Subcutaneous abdominal adipose tissue (tissue), 5 donors: ENCODE data around the gene PSMB9.

Experiments used
- H3K27ac ChIP-seq: one replicate; pipeline ENCODE4 v1.7.0; 2013; ENCODE audit warnings: low read depth, mild to moderate bottlenecking, inconsistent platforms, low read length, moderate library complexity
- H3K27me3 ChIP-seq, 5 donors: one replicate each; pipeline ENCODE4 v1.7.0; 2013; ENCODE audit warnings: low read length in 5 of 5, inconsistent platforms in 1 of 5; ENCODE audit not compliant: control insufficient read depth in 5 of 5, insufficient read depth in 4 of 5
- H3K36me3 ChIP-seq, 5 donors: one replicate each; pipeline ENCODE4 v1.7.0; 2013; ENCODE audit warnings: low read length in 5 of 5; ENCODE audit not compliant: control insufficient read depth in 5 of 5, insufficient read depth in 5 of 5
- H3K4me1 ChIP-seq, 5 donors: one replicate each; pipeline ENCODE4 v1.7.0; 2013; ENCODE audit warnings: low read length in 5 of 5, mild to moderate bottlenecking in 3 of 5, moderate library complexity in 1 of 5; ENCODE audit not compliant: control insufficient read depth in 5 of 5, insufficient read depth in 5 of 5
- H3K4me3 ChIP-seq, 5 donors: one replicate each; pipeline ENCODE4 v1.7.0; 2013; ENCODE audit warnings: low read length in 5 of 5, low read depth in 1 of 5
- H3K9ac ChIP-seq, 5 donors: one replicate each; pipeline ENCODE4 v1.7.0; 2013; ENCODE audit warnings: low read length in 5 of 5, mild to moderate bottlenecking in 4 of 5, moderate library complexity in 3 of 5
- H3K9me3 ChIP-seq, 5 donors: one replicate each; pipeline ENCODE4 v1.7.0; 2013; ENCODE audit warnings: low read length in 5 of 5; ENCODE audit not compliant: control insufficient read depth in 5 of 5
- donor health status: healthy.
- donor health status: healthy.
- donor health status: healthy.
- donor health status: healthy.
- donor health status: healthy.

The PSMB9 gene

DNA sequence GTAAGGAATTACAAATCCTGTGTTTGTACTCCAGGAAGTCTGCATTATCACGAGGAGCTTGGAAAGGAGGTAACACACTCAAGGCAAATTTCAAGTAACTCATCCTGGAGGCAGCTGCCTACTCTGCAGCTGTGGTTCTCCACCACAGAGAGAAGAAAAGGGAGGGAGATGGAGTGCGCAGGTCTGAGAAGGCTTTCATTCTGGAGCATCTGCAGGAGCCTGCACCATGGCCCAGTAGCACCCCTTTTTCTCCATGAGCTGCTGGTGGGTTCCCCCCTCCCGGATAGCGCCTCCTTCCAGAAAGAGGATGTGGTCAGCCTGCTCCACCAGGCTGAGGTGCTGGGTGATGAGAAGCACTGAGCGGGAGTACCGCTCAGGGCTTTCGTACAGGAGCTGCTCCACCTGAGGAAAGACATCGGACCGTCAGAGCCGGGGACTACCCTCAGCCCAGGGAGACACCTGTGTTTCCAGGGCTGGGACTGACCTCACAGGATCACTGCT is 8.6 kb upstream of the PSMB9 start:
- Histone ChIP-seq H3K9ac (no peak overlapping the region), H3K27me3 (no peaks in the 10 kb centered on the region), H3K4me3 (peak overlapping the region in 4 of 5 donors; percentile 27 to 94 (median 84)), H3K36me3 (peaks cover 5 to 70% (median 58%) of the 10 kb centered on the region in 5 donors), H3K9me3 (no peaks in the 10 kb centered on the region), H3K4me1 (peaks cover 0 to 63% (median 34%) of the 10 kb centered on the region in 5 donors), H3K27ac (peak overlapping the region; percentile 96)

- H3K27ac ChIP-seq, result no peak overlapping the region
- no peaks in the 10 kb centered on the region for H3K9me3 ChIP-seq
- H3K27me3 ChIP-seq, result no peaks in the 10 kb centered on the region
- H3K4me3 ChIP-seq, result no peak overlapping the region
- H3K36me3 ChIP-seq, result peaks cover 5 to 70% (median 58%) of the 10 kb centered on the region in 5 donors
- H3K4me1 ChIP-seq, result peaks cover 0 to 76% (median 39%) of the 10 kb centered on the region in 5 donors
- H3K9ac ChIP-seq, result no peak overlapping the region
These were observed 7.0 kb upstream of the PSMB9 start for GRCh38 chr6:32847004-32847403.

GRCh38 chr6:32847795-32848194 is 6.2 kb upstream of the PSMB9 start:
- H3K9ac ChIP-seq, result no peak overlapping the region
- H3K4me1 ChIP-seq, result peaks cover 0 to 76% (median 42%) of the 10 kb centered on the region in 5 donors
- H3K36me3 ChIP-seq, result peaks cover 5 to 63% (median 53%) of the 10 kb centered on the region in 5 donors
- H3K9me3 ChIP-seq, result no peaks in the 10 kb centered on the region
- H3K27ac ChIP-seq, result no peak overlapping the region
- H3K27me3 ChIP-seq, result no peaks in the 10 kb centered on the region
- H3K4me3 ChIP-seq, result no peak overlapping the region

DNA sequence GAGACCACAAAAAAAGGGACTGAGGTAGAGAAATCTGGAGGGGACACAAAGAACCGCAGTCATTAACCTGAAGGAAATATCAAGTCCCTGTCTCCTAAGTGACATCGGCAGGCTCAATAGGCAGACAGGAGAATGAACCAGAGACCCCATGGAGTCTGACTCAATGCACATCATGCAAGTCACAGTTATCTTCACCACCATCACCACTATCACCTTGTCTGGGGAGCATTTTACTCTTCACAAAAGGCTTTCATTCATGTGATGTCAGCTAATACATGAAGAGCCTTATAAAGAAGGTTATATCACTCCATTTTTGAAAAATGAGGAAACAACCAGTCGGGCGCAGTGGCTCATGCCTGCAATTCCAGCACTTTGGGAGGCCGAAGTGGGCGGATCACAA is 4.9 kb upstream of the PSMB9 start:
- Histone ChIP-seq H3K36me3 (peaks cover 5 to 63% (median 53%) of the 10 kb centered on the region in 5 donors), H3K4me3 (no peak overlapping the region), H3K9ac (no peak overlapping the region), H3K9me3 (no peaks in the 10 kb centered on the region), H3K27me3 (no peaks in the 10 kb centered on the region), H3K27ac (no peak overlapping the region), H3K4me1 (peaks cover 3 to 70% (median 35%) of the 10 kb centered on the region in 5 donors)

GRCh38 chr6:32851025-32851424 is 3.0 kb upstream of the PSMB9 start:
- Histone ChIP-seq H3K27ac (peak overlapping the region; percentile 99), H3K9me3 (no peaks in the 10 kb centered on the region), H3K27me3 (no peaks in the 10 kb centered on the region), H3K4me1 (peaks cover 4 to 70% (median 32%) of the 10 kb centered on the region in 5 donors), H3K4me3 (peak overlapping the region in 1 of 5 donors; percentile 35), H3K9ac (peak overlapping the region in 1 of 5 donors; percentile 54), H3K36me3 (peaks cover 5 to 54% (median 50%) of the 10 kb centered on the region in 5 donors)

- Histone ChIP-seq H3K9me3 (no peaks in the 10 kb centered on the region), H3K36me3 (peaks cover 5 to 46% (median 42%) of the 10 kb centered on the region in 5 donors), H3K4me1 (peaks cover 5 to 63% (median 32%) of the 10 kb centered on the region in 5 donors), H3K9ac (peak overlapping the region; percentile 93 to 100 (median 99)), H3K27ac (peak overlapping the region; percentile 99), H3K4me3 (peak overlapping the region; percentile 85 to 97 (median 93)), H3K27me3 (no peaks in the 10 kb centered on the region)
These were observed 1.8 kb upstream of the PSMB9 start for GRCh38 chr6:32852018-32852843.

DNA sequence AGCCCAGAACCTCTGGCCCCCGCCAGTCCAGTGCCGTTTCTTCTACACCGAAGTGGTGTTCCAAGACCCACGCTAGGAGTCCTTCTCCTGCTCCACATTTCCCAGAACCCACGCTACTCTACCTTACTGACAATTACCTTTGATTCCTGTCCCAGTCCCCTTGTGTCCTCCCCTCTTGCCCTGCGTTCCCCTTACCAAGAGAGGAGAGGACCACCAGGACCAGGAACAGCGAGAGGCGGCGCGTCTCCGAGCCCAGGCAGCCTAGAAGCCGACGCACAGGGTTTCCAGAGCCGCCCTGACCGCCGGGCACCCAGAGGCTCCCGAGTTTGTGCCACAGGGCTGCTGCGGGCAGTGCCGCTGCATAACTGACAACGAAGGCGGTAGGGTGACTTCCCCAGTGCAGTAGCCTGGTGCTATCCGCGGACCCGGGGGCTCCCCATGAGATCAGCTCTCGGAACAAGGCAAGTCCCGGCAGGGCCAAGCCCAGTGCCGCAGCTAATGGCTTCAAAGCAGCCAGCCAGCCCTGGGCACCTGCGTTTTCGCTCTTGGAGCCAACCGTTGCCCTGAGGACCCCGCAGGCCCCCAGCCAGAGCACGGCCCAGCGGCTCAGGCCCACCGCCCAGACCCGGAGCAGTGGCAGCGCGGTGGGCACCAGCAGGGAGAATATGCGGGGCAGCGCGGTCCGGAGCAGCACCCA is 1.0 kb upstream of the PSMB9 start:
- Histone ChIP-seq H3K27ac (peak overlapping the region; percentile 99), H3K36me3 (peaks cover 5 to 46% (median 41%) of the 10 kb centered on the region in 5 donors), H3K9me3 (no peaks in the 10 kb centered on the region), H3K4me3 (peak overlapping the region; percentile 85 to 97 (median 93)), H3K9ac (peak overlapping the region; percentile 93 to 100 (median 99)), H3K4me1 (peaks cover 5 to 58% (median 32%) of the 10 kb centered on the region in 5 donors), H3K27me3 (no peaks in the 10 kb centered on the region)

GRCh38 chr6:32854376-32855178 is 585 bp downstream of the PSMB9 start:
- Histone ChIP-seq H3K9ac (peak overlapping the region; percentile 29 to 100 (median 99)), H3K4me1 (peaks cover 5 to 57% (median 32%) of the 10 kb centered on the region in 5 donors), H3K4me3 (peak overlapping the region; percentile 85 to 97 (median 93)), H3K27ac (peak overlapping the region; percentile 99), H3K9me3 (no peaks in the 10 kb centered on the region), H3K36me3 (peaks cover 0 to 47% (median 42%) of the 10 kb centered on the region in 5 donors), H3K27me3 (no peaks in the 10 kb centered on the region)

DNA sequence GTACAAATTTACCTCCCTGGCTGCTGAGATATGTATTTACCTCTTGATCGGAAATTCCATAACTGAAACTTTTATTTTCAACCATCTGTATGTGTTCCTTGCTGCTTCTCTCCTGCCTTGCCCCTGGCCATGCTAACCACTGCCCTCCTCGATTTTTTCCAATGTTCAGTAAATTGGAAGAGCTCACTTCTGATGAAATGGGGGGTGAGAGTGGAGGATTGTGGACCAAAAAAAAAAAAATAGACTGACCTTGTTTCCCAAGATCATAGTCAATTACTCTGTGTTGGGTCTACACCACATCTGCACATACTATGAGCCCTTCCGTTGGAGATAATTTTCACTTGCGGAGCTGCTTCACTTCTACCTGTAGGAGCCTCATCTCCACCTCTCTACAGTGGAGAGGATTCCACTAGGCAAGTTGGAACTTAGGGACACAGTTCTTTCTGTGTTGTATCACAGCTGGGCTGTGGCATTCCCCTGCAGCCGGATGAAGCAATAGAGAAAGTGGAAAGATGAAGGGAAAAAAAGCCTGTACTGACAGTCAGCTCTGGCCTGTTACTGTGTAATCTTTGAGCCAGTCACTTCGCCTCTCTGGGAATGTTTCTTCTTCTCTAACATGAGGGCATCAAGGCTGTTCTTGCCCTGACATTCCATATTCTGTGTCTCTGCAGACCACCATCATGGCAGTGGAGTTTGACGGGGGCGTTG is 1.6 kb downstream of the PSMB9 start:
- Histone ChIP-seq H3K9me3 (no peaks in the 10 kb centered on the region), H3K9ac (peak overlapping the region in 3 of 5 donors; percentile 35 to 100 (median 56)), H3K4me3 (peak overlapping the region in 2 of 5 donors; percentile 89 to 94), H3K4me1 (peaks cover 5 to 51% (median 32%) of the 10 kb centered on the region in 5 donors), H3K27me3 (no peaks in the 10 kb centered on the region), H3K27ac (peak overlapping the region; percentile 99), H3K36me3 (peaks cover 2 to 41% (median 37%) of the 10 kb centered on the region in 5 donors)
